T-helper 1 cell treated with Interleukin-12 subunit alpha and Interleukin-12 subunit beta and Interleukin-4 antibody, amounts not matched to agents 30 μg/mL and 1 μg/mL, for 36 hours (primary cell): ENCODE data around the gene GNB1.

Experiments used
- H3K27ac Mint-ChIP-seq: one replicate; pipeline ENCODE4 v1.8.0; 2021; ENCODE audit warnings: mild to moderate bottlenecking, mixed read lengths
- H3K27me3 Mint-ChIP-seq: one replicate; pipeline ENCODE4 v1.8.0; 2021; ENCODE audit warnings: low read depth, mixed read lengths
- H3K36me3 Mint-ChIP-seq: one replicate; pipeline ENCODE4 v1.8.0; 2021; ENCODE audit warnings: low read depth, mixed read lengths
- H3K4me1 Mint-ChIP-seq: one replicate; pipeline ENCODE4 v1.8.0; 2021; ENCODE audit warnings: low read depth, mixed read lengths
- H3K4me3 Mint-ChIP-seq: one replicate; pipeline ENCODE4 v1.8.0; 2021; ENCODE audit warnings: mild to moderate bottlenecking, moderate library complexity, mixed read lengths
- H3K9me3 Mint-ChIP-seq: one replicate; pipeline ENCODE4 v1.8.0; 2021; ENCODE audit warnings: mixed read lengths

The GNB1 gene

DNA sequence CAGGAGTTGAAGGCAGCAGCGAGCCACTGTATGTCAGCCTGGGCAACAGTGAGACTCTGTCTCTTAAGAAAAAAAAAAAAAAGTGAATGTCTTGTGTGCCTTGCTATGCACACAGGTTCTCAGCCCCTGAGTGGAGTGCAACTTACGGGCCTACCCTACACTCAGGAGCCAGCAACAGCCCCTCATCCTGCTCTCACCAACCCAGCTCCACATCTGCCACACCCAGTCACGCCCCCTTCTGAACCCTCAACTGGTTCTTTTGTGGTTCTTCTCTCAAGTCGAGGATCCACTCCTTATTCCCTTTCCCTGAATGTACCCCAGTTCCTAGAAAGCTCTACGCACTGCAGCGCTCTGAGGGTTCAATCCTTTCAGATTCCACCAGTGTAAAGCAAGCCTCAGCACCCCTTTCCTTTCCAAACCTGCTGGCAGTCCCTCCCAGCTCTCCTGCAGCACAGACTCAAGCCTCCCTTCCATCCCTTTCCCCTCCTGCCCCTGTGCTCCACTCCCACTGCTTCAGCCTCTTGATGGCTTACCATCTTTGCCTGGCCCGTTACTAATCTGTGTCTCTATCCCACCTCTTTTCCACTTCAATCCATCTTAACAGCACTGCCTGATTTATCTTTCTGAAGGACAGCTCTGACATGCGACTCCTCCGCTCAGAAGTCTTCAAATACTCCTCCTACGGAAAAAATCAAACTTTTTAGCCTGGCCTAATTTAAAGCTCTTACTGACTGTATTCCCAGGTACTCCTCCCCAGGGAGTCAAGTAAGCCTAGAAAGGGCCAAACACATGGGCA, 38.1 kb downstream of the GNB1 start:
- H3K27me3 Mint-ChIP-seq, result no peaks in the 10 kb centered on the region
- peaks cover 6% of the 10 kb centered on the region for H3K36me3 Mint-ChIP-seq
- no peak overlapping the region for H3K4me3 Mint-ChIP-seq
- peaks cover 24% of the 10 kb centered on the region for H3K4me1 Mint-ChIP-seq
- H3K27ac Mint-ChIP-seq, result no peak overlapping the region
- H3K9me3 Mint-ChIP-seq, result no peaks in the 10 kb centered on the region

DNA sequence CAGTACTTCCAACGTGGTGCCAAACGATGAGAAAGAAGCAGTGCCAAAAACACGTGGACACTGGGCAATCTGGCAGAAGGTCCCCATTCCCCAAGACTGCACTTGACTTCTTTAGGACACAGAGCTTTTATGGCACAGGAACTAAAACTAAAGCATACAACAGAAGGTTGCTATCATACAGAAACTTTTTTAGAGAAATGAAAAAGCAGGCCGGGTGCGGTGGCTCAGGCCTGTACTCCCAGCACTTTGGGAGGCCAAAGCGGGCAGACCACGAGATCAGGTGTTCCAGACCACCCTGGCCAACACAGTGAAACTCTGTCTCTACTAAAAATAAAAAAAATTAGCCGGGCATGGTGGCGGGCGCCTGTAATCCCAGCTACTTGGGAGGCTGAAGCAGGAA, 43.0 kb downstream of the GNB1 start:
- Mint-ChIP-seq H3K27me3 (no peaks in the 10 kb centered on the region), H3K9me3 (no peaks in the 10 kb centered on the region), H3K4me1 (peaks cover 16% of the 10 kb centered on the region), H3K4me3 (no peak overlapping the region), H3K36me3 (peaks cover 7% of the 10 kb centered on the region), H3K27ac (no peak overlapping the region)

DNA sequence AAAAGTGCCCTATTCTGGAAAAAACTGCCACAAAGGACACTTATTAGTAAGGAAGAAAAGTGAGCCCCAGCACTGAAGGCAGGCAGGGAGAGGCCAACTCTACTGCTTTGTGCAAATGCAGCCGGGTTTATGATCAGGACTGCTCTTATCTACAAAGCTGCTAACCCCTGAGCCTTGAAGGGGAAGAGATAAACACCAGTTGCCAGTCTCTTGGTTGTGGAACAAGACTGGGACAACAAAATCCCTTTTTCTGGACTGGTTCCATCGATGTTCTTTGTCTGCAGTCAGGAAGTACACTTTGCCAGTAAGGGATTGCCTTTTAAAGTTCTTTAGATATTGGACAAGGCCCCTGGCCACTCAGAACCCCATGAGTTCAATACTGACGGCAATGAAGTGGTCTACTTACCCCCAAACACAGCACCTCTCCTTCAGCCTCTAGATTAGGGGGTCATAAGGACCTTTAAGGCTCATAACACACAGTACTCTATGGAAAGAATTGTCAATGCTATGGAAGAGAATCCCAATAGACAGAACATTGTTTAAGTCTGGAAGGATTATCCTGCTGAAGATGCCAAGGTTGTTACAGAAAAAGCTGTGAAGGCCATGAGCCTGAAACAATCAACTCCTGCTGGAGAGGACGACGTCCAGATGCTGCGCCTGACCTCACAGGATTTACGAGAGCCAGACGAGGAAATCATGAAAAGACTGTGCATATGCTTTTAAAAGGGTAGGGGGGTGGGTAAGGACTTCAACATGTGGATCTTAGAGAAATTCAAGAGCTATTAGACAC, 43.6 kb downstream of the GNB1 start:
- Mint-ChIP-seq H3K4me3 (no peak overlapping the region), H3K27me3 (no peaks in the 10 kb centered on the region), H3K27ac (no peak overlapping the region)

DNA sequence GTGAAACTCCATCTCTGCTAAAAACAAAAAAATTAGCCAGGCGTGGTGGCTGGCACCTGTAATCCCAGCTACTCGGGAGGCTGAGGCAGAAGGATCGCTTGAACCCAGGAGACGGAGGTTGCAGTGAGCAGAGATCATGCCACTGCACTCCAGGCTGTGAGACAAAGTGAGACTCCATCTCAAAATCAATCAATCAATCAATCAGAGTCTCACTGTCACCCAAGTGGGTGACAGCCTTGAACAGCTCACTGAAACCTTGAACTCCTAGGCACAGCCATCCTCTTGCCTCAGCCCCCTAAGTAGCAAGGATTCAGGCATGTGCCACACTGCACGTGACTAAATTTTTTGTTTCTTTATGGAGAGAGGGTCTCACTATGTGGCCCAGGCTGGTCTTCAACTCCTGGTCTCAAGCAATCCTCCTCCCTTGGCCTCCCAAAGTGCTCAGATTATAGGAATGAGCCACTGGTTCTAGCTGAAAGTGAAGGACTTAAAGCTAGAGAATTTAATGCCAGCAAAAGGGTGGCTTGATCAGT, 44.4 kb downstream of the GNB1 start:
- peaks cover 23% of the 10 kb centered on the region for H3K4me1 Mint-ChIP-seq

More for the DNA sequence above, 43.6 kb downstream of the GNB1 start:
- Mint-ChIP-seq H3K4me1 (peaks cover 20% of the 10 kb centered on the region), H3K9me3 (no peaks in the 10 kb centered on the region), H3K36me3 (peaks cover 7% of the 10 kb centered on the region)

DNA sequence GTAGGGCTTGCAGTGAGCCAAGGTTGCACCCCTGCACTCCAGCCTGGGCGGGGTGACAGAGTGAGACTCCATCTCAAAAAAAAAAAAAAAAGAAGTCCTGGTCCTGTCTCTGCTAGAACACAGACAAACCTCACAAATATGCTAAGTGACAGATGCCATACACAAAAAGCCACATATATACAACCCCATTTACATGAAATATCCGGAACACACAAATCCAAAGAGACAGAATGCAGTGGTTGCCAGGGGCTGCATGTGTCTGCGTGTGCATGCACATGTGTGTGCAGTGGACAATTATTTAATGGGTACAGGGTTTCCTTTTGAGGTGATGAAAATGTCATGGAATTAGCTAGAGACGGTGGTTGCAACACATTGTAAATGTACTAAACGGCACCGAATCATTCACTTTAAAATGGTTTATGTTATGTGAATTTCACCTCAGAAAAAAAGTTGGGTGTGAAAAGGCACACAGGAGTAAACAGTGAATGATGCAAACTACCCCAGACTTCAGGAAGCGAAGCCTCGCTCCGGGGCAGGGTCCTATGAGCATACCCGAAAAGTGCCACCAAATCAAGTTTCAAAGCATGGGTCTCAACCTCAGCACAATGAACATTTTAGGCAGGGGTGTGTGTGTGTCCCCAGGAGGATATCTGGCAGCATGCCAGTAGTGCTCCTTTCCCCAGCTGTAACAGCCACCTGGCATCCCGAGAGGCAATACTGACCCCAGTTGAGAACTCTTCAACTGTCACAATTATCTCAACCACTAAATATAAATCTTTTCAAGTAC, 48.3 kb downstream of the GNB1 start:
- Mint-ChIP-seq H3K4me3 (no peak overlapping the region), H3K9me3 (no peaks in the 10 kb centered on the region), H3K36me3 (peaks cover 10% of the 10 kb centered on the region), H3K27ac (no peak overlapping the region), H3K27me3 (no peaks in the 10 kb centered on the region), H3K4me1 (peaks cover 21% of the 10 kb centered on the region)

More for the DNA sequence above, 44.4 kb downstream of the GNB1 start:
- Mint-ChIP-seq H3K4me3 (no peak overlapping the region), H3K9me3 (no peaks in the 10 kb centered on the region), H3K36me3 (peaks cover 9% of the 10 kb centered on the region), H3K27ac (no peak overlapping the region), H3K27me3 (no peaks in the 10 kb centered on the region)

DNA sequence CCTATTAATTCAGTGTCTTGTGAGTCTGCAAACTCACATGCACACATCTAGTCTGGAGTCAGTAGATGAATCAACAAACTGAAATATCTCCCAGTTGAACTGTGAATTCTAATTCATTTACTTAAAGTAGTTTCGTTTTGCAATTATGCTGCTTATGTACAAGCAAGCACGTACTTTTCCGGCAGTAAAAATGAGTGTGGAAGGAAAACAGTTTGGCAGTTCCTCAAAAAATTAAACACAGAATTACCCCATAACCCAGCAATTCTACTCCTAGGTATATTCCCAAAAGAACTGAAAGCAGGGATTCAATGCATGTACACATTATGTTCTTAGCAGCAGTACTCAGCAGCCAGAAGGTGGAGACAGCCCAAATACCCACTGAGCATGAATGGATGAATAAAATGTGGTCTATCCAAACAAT, 49.3 kb downstream of the GNB1 start:
- peak overlapping the region; percentile 51 for H3K4me3 Mint-ChIP-seq
- H3K4me1 Mint-ChIP-seq, result peaks cover 18% of the 10 kb centered on the region

DNA sequence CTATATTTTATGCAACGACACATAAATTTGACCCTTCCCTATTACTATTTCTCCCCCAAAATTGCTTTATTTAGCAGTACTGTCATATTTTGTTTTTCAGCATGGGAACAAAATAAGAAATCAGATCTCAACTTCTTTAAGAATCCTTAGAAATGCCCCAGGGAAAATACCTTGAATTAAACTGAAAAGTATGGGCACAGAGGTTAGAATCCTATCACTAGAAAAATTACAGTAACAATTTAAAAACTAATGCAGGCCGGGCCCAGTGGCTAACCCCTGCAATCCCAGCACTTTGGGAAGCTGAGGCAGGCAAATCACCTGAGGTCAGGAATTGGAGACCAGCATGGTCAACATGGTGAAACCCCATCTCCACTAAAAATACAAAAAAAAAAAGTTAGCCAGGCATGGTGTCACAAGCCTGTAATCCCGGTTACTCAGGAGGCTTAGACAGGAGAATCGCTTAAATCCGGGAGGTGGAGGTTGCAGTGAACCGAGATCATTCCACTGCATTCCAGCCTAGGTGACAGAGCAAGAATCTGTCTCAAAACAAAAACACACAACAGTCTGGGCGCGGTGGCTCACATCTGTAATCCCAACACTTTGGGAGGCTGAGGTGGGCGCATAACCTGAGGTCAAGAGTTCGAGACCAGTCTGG, 51.4 kb downstream of the GNB1 start:
- no peak overlapping the region for H3K4me3 Mint-ChIP-seq
- peaks cover 16% of the 10 kb centered on the region for H3K4me1 Mint-ChIP-seq
- H3K9me3 Mint-ChIP-seq, result no peaks in the 10 kb centered on the region
- H3K27me3 Mint-ChIP-seq, result no peaks in the 10 kb centered on the region
- peaks cover 13% of the 10 kb centered on the region for H3K36me3 Mint-ChIP-seq
- H3K27ac Mint-ChIP-seq, result no peak overlapping the region

More for the DNA sequence above, 49.3 kb downstream of the GNB1 start:
- peak overlapping the region; percentile 81 for H3K27ac Mint-ChIP-seq
- no peaks in the 10 kb centered on the region for H3K27me3 Mint-ChIP-seq
- H3K9me3 Mint-ChIP-seq, result no peaks in the 10 kb centered on the region
- H3K36me3 Mint-ChIP-seq, result peaks cover 10% of the 10 kb centered on the region

DNA sequence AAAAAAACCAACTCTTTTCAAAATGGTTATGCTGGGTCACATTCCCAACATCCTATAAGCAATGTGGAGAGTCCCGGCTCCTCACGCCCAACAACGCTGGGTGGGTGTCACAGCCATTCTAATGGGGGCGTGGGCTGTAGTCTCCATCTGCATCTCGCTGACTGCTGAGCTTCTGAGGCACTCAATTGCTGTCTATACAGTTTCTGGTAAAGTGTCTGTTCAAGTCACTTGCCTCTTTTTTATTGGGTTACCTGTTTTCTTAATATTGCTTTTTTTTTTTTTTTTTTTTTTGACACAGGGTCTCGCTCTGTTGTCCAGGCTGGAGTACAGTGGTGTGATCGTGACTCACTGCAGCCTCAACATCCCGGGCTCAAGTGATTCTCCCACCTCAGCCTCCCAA, 54.8 kb downstream of the GNB1 start:
- Mint-ChIP-seq H3K9me3 (no peaks in the 10 kb centered on the region), H3K4me3 (no peak overlapping the region), H3K27me3 (no peaks in the 10 kb centered on the region), H3K36me3 (peaks cover 22% of the 10 kb centered on the region), H3K4me1 (peaks cover 8% of the 10 kb centered on the region), H3K27ac (no peak overlapping the region)

DNA sequence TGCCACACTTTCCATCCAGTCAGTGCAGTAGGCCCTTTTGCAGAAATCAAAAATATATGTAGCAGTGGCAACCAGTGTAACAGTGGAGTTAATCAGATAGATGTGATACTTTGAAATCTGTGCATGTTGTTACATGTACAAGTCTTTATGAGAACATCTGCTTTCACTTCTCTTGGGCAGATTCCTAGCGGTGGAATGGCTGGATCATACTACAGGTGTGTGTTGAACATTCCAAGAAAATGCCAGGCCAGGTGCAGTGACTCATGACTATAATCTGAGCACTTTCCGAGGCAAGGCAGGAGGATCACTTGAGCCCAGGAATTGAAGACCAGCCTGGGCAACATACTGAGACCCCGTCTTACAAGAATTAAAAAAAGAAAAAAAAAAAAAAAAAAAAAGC, 55.3 kb downstream of the GNB1 start:
- no peak overlapping the region for H3K4me3 Mint-ChIP-seq
- H3K4me1 Mint-ChIP-seq, result peaks cover 7% of the 10 kb centered on the region
- H3K27me3 Mint-ChIP-seq, result no peaks in the 10 kb centered on the region
- peaks cover 22% of the 10 kb centered on the region for H3K36me3 Mint-ChIP-seq
- H3K27ac Mint-ChIP-seq, result no peak overlapping the region
- H3K9me3 Mint-ChIP-seq, result no peaks in the 10 kb centered on the region

DNA sequence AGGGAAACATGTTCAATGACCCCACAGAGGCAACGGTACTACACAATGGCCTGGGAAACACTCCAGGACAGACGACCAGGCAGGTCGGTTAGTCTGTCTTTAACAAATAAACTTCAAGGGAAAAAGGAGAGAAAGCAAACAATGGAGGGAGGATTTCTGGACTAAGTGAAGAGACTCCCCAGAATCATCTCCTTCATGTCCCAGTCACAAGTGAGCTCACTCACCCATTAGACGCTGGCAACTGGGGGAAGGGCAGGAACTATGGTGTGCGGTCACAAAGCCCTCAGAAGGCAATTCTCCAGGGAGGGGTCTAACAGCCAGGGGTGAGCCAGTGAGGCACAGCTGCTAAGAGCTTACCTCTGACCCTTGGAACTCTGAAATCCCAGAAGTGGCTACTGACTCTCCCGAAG, 57.0 kb downstream of the GNB1 start:
- Mint-ChIP-seq H3K27ac (peak overlapping the region; percentile 55), H3K36me3 (peaks cover 22% of the 10 kb centered on the region), H3K9me3 (no peaks in the 10 kb centered on the region), H3K4me1 (peaks cover 10% of the 10 kb centered on the region), H3K27me3 (no peaks in the 10 kb centered on the region), H3K4me3 (no peak overlapping the region)

DNA sequence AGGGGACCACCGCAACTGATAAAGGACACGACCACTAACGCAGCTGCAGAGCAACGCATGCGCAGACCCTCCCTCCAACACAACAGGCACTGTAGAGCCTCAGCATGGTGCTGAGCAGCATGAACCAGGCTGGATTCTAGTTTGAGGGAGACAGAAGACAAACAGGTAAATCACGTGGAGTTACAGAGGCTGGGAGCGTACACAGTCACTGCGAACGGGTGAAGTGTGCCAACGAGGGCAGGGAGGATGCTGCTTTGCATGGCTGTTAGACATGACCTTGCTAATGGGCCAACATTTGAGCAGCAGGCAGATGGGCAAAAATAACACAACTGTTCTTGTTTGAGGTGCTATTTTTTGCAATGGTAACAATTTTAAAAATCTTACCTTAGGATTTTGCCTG, 57.4 kb downstream of the GNB1 start:
- no peak overlapping the region for H3K4me3 Mint-ChIP-seq
- peaks cover 10% of the 10 kb centered on the region for H3K4me1 Mint-ChIP-seq
- peaks cover 19% of the 10 kb centered on the region for H3K36me3 Mint-ChIP-seq
- no peak overlapping the region for H3K27ac Mint-ChIP-seq
- no peaks in the 10 kb centered on the region for H3K9me3 Mint-ChIP-seq
- H3K27me3 Mint-ChIP-seq, result no peaks in the 10 kb centered on the region

DNA sequence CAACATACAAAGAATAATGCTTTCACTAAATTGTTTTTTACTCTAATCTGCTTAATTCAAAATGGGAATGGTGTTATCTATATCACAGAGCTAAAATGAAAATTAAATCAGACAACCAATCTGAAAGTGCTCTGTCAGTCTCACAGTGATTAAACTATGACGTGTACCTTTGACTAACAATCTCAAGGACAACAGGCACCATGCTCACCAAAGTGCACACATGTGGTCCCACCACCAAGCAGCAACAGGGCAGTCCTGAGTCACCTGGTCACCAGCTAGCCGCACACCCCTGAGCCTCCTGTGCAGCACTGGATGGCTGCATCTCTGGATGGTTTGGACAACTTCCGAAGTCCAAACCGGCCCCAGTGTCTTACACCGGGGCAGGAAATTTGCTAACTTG, 58.1 kb downstream of the GNB1 start:
- no peaks in the 10 kb centered on the region for H3K9me3 Mint-ChIP-seq
- no peak overlapping the region for H3K4me3 Mint-ChIP-seq
- H3K4me1 Mint-ChIP-seq, result peaks cover 10% of the 10 kb centered on the region
- H3K36me3 Mint-ChIP-seq, result peaks cover 19% of the 10 kb centered on the region
- H3K27me3 Mint-ChIP-seq, result no peaks in the 10 kb centered on the region
- H3K27ac Mint-ChIP-seq, result no peak overlapping the region

DNA sequence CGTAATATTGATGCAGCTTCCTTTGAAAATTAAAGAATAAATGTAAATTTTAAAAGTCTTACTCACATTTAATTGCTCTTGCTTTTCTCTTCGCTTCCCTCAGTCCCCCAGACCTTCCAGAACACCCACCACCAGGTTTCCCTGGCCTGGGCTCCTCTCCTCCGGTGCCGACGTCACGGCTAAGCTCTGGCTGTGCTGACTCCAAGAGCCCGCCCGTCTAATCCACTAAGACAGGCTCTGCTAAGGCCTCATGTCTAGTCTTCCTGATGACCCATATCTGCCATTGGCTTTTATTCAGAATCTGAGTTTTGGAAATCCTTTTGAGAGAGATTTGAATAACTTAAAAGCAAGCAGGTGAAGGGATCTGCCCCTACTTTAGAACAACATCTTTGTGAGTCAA, 58.7 kb downstream of the GNB1 start:
- H3K36me3 Mint-ChIP-seq, result peaks cover 19% of the 10 kb centered on the region
- no peaks in the 10 kb centered on the region for H3K9me3 Mint-ChIP-seq
- peaks cover 10% of the 10 kb centered on the region for H3K4me1 Mint-ChIP-seq
- no peak overlapping the region for H3K4me3 Mint-ChIP-seq
- H3K27me3 Mint-ChIP-seq, result no peaks in the 10 kb centered on the region
- no peak overlapping the region for H3K27ac Mint-ChIP-seq
